ENCODE data around the gene NKIRAS1.

NKIRAS1 gene

DNA sequence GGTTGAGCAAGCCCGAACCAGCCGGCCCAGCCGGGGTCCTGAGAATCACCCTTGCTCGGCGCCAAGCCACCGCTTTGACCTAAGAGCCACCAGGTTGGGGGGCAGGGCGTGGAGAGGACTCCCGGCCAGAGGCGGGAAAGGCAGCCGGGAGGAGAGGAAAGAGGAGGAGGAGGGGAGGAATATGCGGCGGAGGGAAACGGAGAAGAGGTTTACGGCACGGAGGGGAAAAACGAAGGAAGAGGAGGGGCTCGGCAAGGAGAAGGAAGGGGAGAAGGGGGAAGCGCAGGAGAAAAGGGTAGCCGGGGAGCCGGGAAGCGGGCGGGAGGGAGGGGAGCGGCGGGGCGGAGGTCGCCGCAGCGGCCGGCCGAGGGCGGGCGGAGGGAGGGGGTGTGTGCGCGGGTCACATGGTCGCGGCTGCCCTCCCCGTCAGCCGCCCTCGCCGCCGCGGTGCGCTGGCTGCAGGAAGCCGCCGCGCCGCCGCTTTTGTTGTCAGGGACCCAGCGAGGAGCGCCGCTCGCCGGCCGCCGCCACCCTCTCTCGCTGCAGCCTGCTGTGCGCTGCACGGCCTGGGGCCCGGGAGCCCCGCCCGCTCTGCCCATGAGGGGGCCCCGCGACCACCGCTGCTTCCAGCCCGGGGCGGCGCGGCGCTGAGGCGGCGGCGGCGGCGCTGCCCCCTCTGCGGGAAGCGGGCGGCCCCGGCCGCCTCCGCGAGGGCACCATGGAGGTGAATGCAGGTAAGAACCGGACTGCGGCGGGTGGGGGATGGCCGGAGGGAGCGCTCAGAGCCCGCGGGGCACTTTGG is 28.3 kb upstream of the NKIRAS1 start, which contains the start of gene NR1D2:
NR1D2 (plus strand) TSS at position 426 of the 802 bp plus-strand sequence; CDS start at position 719, 293 bp downstream.
- ChIA-PET CTCF (no interaction called here), POLR2A (interaction anchor here (1.1 to 5.5 kb wide), 2 partner anchors 22 to 27 kb away, joined by 4 to 62 read pairs; partner anchors contain the start of genes NKIRAS1 and RPL15)
- peak; percentile 80 for DNase-seq (ENCODE audit: extremely low spot score)
- TF ChIP-seq ARNT (IDR thresholded peaks at IDR 0.05) (0 out of 2 replicates have a peak, but pooled peaks have one; percentile 9), SUZ12 (IDR thresholded peaks at IDR 0.05) (no peak), LEF1 (IDR thresholded peaks at IDR 0.05; ENCODE audit: borderline replicate concordance) (no peak; the same call in 1 of the 2 replicates), SP1 (IDR thresholded peaks at IDR 0.05) (no peak), ELF4 (IDR thresholded peaks at IDR 0.05) (no peak), TARDBP (IDR thresholded peaks at IDR 0.05) (no peak), HDGF (IDR thresholded peaks at IDR 0.05; ENCODE audit: borderline replicate concordance) (no peak), ZNF384 (IDR thresholded peaks at IDR 0.05) (no peak), FOXM1 (IDR thresholded peaks at IDR 0.05; ENCODE audit: borderline replicate concordance) (peak; percentile 59; the same call in 1 of the 2 replicates), CTBP1 (IDR thresholded peaks at IDR 0.05; ENCODE audit: borderline replicate concordance) (no peak), NFRKB (IDR thresholded peaks at IDR 0.05) (no peak), FOXK2 (IDR thresholded peaks at IDR 0.05) (no peak), L3MBTL2 (conservative IDR thresholded peaks at IDR 0.05) (peak; percentile 73), BHLHE40 (IDR thresholded peaks at IDR 0.05; ENCODE audit: borderline replicate concordance) (no peak), FOXA1 (IDR thresholded peaks at IDR 0.05) (no peak)
- TF ChIP-seq, protein P1, sequence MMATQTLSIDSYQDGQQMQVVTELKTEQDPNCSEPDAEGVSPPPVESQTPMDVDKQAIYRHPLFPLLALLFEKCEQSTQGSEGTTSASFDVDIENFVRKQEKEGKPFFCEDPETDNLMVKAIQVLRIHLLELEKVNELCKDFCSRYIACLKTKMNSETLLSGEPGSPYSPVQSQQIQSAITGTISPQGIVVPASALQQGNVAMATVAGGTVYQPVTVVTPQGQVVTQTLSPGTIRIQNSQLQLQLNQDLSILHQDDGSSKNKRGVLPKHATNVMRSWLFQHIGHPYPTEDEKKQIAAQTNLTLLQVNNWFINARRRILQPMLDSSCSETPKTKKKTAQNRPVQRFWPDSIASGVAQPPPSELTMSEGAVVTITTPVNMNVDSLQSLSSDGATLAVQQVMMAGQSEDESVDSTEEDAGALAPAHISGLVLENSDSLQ (IDR thresholded peaks at IDR 0.05): no peak

GRCh38 chr3:23944007-23944783 is 27.4 kb upstream of the NKIRAS1 start:
- ChIA-PET POLR2A (interaction anchor here (1.1 to 5.5 kb wide), 2 partner anchors 22 to 26 kb away, joined by 4 to 62 read pairs; partner anchors contain the start of genes NKIRAS1 and RPL15), CTCF (no interaction called here)
- TF ChIP-seq NFRKB (IDR thresholded peaks at IDR 0.05): no peak
- TF ChIP-seq CTBP1 (IDR thresholded peaks at IDR 0.05; ENCODE audit: borderline replicate concordance): no peak
- peak; percentile 32; the same call in 1 of the 2 replicates for TF ChIP-seq L3MBTL2 (conservative IDR thresholded peaks at IDR 0.05)
- TF ChIP-seq ELF4 (IDR thresholded peaks at IDR 0.05): no peak
- no peak for TF ChIP-seq TARDBP (IDR thresholded peaks at IDR 0.05)
- no peak for TF ChIP-seq BHLHE40 (IDR thresholded peaks at IDR 0.05; ENCODE audit: borderline replicate concordance)
- no peak for DNase-seq (ENCODE audit: extremely low spot score)

- ChIA-PET POLR2A (interaction anchor here (5.5 kb wide), 1 partner anchor 25 kb away, joined by 62 read pairs; the partner anchor contains the start of genes NKIRAS1 and RPL15), CTCF (no interaction called here)
- TF ChIP-seq, protein P1 (IDR thresholded peaks at IDR 0.05): no peak
- TF ChIP-seq SP1 (IDR thresholded peaks at IDR 0.05): no peak
- TF ChIP-seq FOXM1 (IDR thresholded peaks at IDR 0.05; ENCODE audit: borderline replicate concordance): no peak
- TF ChIP-seq FOXK2 (IDR thresholded peaks at IDR 0.05): no peak
- TF ChIP-seq ELF4 (IDR thresholded peaks at IDR 0.05): no peak
- no peak for TF ChIP-seq BHLHE40 (IDR thresholded peaks at IDR 0.05; ENCODE audit: borderline replicate concordance)
- no peak for TF ChIP-seq NFRKB (IDR thresholded peaks at IDR 0.05)
- no peak for TF ChIP-seq TARDBP (IDR thresholded peaks at IDR 0.05)
- no peak for TF ChIP-seq ARNT (IDR thresholded peaks at IDR 0.05)
- TF ChIP-seq LEF1 (IDR thresholded peaks at IDR 0.05; ENCODE audit: borderline replicate concordance): no peak
- TF ChIP-seq L3MBTL2 (conservative IDR thresholded peaks at IDR 0.05): no peak
- no peak for TF ChIP-seq HDGF (IDR thresholded peaks at IDR 0.05; ENCODE audit: borderline replicate concordance)
- no peak for TF ChIP-seq SUZ12 (IDR thresholded peaks at IDR 0.05)
- DNase-seq (ENCODE audit: extremely low spot score): no peak
Observed at GRCh38 chr3:23942546-23942945, 25.8 kb upstream of the NKIRAS1 start.

DNA sequence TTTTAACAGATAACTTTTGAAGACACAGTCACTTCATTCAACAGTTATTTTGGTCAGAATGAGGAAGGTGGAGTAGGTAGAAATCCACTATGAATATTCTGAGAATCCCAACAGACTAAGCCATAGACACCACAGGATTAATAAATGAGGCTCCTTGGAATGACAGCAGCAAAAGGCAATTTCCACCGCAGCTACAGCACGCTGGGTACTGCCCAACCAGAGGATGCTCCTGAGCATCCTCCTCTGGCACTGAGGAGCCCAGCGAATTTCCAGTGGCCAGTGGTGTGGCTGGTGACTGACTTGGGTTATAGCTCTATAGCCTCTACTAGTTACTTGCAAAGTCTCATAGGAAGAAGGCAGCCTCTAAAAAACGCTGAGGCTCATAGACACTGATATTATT is 24.6 kb upstream of the NKIRAS1 start:
- TF ChIP-seq SP1 (IDR thresholded peaks at IDR 0.05) (no peak), NFRKB (IDR thresholded peaks at IDR 0.05) (no peak), TARDBP (IDR thresholded peaks at IDR 0.05) (no peak), FOXM1 (IDR thresholded peaks at IDR 0.05; ENCODE audit: borderline replicate concordance) (no peak), ELF4 (IDR thresholded peaks at IDR 0.05) (no peak), FOXK2 (IDR thresholded peaks at IDR 0.05) (no peak), ARNT (IDR thresholded peaks at IDR 0.05) (no peak), FOXA1 (IDR thresholded peaks at IDR 0.05) (no peak)
- TF ChIP-seq, protein P1 (IDR thresholded peaks at IDR 0.05): no peak
- ChIA-PET CTCF (interaction anchor here (1.1 kb wide), 1 partner anchor 53 kb away, joined by 4 read pairs; no protein-coding TSS in a partner anchor), POLR2A (interaction anchor here (5.5 kb wide), 1 partner anchor 24 kb away, joined by 62 read pairs; the partner anchor contains the start of genes NKIRAS1 and RPL15)
- no peak for DNase-seq (ENCODE audit: extremely low spot score)

DNA sequence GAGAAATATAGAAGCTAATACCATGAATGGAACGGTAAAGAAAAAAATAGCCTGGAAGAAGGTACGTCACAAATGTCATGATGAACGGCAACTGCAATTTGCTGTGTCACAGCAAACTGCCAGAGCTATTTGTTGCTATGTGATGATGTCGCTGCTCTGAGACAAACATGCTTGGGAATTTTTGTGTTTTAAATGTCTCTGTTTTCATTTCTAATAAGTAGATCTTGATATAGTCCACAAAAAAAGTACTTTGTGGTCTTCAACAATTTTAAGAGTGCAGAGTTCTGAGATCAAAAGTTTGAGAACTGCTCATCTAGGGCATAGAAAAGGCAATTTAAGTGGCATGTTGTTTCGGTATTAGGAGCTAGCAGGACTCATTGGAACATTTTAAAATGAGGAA is 24.0 kb upstream of the NKIRAS1 start:
- ChIA-PET CTCF (interaction anchor here (1.1 kb wide), 1 partner anchor 52 kb away, joined by 4 read pairs; no protein-coding TSS in a partner anchor), POLR2A (interaction anchor here (5.5 kb wide), 1 partner anchor 23 kb away, joined by 62 read pairs; the partner anchor contains the start of genes NKIRAS1 and RPL15)
- DNase-seq (ENCODE audit: extremely low spot score): no peak
- TF ChIP-seq, protein P1 (IDR thresholded peaks at IDR 0.05): peak; percentile 27; the same call in 1 of the 2 replicates
- TF ChIP-seq HDGF (IDR thresholded peaks at IDR 0.05; ENCODE audit: borderline replicate concordance): no peak

All from HEK293T (cell line).